HG03460 (cell line): ENCODE results near the gene RARRES1.

Experiments
- ATAC-seq: cut with Tn5 transposase; IDR thresholded peaks from one replicate; pipeline ENCODE4 v1.9.1; 2021; ENCODE audit not compliant: unreplicated experiment

RARRES1 gene

DNA sequence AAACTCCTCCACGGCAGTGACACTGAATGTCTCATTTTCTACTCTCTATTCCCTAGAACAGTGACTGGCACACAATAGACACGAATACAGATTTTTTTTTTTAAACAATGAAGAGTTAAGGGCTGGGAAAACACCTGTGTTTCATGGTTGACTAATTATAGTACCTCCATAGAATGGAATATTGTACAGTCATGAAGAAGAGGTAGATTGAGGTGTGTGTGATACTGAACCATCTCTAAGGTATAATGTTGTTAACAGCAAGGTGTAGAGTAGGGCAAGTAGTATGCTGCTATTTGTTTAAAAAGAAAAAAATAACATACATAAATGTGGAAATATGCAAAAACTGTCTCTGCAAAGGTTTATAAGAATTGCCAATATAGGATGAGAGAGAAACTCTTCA lies 5.2 kb upstream of the RARRES1 start:
- no peak for ATAC-seq

DNA sequence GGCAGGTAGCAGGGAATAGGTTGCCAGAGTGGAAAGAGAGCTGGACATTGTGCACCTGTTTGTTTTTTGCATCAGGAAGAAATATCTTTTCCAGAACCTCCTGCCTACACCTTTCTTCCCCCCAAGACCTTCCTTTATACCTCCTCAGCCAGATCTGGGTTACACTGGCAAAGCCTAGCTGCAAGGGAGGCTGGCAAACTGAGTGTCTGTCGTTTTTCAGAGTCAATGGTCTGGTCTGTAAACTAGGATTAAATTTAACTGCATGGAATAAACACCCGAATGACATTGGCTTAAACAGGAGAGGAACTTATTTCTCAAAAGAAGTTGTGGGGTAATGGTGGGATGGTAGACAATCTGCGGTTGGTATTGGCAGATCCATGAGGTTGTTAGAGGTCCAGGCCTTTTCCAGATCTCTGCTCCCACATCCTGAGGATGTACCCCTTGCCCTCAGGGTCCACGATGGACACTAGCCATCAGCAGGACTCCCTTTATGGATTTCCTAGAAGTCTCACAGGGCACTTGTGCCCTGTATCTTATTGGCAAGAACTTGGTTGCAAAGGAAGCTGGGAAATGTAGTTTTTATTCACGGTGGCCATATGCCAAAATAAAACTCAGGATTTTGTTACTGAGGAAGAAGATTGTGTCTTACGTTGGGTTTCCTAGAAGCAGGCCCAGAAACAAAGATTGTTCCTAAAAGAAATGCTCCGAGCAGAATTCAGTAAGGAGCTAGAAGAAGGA lies 3.2 kb upstream of the RARRES1 start:
- no peak for ATAC-seq

DNA sequence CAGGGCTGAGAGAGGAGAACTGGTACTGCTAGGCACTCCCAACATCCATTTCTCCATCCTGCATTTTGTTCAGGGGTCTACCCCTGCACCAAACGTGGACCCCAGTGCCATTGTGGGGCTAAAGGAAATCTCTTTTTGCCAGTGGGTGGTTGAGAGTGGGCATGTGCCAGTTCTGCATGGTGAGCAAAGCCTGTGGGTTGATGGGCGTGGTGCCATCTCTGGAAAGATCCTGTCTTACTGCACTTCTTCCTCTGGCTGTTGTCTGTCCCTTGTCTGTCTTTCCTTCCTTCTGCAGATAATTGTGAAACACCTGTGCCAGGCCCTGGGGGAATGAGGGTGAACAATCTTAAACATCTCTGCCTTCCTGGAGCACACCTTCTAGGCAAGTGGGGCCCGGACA lies 1.4 kb upstream of the RARRES1 start:
- ATAC-seq: no peak

DNA sequence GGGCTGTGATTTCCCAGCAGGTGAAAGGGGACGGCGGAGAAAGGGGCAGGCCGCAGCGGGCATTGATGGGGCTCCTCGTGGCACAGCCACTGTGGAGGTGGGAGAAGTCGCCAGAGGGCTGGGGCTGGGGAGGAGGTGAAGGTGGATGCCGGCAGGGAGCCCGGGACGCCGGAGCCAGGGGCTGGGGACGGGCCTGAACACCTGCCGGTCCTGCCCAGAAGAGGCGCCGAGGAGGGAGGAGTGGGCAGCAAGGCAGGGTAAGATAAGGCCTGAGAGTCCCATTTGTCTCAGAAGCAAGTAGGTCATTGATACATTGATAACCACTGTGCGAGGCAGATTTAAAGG lies 571 bp upstream of the RARRES1 start:
- ATAC-seq: no peak

DNA sequence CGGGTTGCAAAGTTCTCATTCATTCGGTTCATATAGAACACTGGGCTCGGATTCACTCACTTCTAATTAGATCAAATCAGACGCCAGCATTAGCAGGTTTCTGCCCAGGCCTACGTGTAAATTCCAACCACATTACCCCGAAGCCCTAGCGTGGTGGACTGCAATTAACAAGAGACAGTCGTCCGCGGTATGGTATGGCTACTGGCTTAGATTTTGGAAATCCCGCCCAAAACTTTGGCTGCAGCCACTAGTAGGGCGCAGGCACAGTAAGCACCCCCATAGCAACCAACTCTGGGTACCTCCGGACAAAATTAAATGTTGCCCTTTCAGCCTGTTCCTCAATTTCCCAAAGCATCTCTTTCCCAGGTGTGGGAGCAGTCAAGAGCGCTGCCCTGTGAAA lies 771 bp downstream of the RARRES1 start:
- no peak for ATAC-seq

DNA sequence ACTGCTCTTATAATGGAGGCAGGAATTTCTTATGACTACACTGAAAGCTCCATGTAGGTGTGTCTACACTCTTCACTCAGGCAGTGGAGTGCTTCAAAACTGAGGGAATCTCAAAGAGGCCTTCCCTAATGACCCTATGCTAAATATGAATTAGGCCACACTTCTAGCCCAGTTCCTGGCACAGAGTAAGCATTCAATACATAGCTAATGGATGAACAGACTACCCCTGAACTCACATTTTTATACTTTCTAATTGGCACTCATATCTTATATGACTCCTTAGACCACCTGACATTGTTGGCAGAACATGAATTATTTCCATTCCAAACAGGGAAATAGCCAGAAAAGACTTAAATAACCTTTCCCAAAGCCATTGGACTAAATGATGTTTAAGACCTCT lies 3.4 kb downstream of the RARRES1 start:
- ATAC-seq: no peak

DNA sequence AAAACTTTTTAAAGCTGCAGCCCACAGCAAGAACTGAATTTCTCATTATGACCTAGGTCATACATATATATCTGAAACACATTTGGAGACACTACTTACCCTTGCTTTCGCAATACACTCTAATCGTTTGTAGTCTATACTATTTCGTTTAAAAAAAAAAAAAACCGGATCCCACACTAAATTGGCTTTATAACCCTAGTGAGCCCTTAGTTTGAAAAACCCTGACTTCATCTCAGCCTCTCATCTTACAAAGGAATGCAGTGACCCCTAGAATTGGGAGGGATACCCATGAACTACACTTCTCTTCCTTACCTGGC lies 4.2 kb downstream of the RARRES1 start:
- no peak for ATAC-seq

DNA sequence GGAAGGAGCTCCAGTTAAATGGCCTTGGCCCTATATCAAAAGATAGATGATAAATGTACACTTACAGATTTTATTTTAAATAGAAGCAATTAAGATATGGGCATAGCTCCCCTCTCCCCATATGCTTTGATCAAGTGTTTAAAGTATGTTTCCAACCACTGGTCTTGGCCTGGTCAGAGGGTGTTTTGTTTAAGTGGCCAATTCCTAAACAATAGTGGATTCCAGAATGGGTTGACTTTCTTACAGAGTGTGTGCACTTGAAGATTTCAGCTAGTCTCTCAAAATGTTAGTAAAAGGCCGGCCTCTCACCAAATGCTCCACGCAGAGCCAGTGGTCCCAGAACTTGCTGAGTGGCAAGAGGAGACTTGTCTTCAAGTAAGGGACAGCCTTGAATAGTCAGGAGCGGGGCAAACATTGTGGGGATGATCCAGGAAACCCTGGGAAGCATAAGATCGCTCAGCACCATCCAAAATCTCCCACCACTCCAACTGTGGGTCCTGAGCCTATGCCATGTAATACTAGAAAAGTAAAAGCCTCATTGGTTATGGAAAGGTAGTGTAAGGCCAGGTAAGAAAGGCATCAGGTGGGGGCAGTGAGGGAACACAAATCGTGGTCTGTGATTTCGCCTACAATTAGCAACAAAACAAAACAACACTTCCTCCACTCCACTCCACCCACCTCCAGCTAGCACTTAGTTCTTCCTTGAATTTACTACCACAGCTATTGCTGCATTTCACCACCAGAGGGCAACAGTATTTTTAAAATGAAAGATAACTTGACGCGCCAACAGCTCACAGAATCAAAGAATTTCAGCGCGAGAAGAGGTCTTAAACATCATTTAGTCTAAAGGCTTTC lies 4.8 kb downstream of the RARRES1 start:
- peak; percentile 43 for ATAC-seq

DNA sequence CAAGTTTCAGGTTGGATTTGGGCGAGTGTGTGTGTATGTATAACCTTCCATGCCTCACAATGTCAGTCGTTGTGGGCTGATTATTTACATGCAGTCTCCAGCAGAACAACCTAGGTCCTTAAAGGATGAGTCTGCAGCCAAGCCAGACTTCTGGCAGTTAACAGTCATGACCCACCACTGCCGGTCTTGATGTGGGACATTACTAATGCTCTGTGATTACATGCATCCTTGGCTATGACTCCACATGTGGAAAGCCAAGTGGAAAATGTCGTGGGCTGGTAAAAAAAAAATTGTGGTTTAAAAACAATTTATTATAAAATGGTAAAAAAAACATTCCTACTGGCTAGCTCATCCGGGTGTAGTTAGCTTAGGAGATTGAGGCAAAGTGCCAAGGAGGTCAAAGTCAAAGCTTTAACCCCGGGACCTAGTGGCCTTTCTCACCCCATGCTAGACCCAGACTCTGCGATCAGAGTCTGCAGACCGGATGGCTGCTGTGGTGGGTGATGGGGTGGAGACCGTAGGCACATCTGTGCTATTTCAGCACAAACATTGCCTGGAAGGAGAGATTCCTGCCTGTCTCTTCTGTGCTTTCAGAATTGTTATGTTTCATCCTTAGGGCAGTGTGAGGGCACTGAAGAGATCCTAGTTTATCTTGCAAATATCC lies 6.8 kb downstream of the RARRES1 start:
- no peak for ATAC-seq

DNA sequence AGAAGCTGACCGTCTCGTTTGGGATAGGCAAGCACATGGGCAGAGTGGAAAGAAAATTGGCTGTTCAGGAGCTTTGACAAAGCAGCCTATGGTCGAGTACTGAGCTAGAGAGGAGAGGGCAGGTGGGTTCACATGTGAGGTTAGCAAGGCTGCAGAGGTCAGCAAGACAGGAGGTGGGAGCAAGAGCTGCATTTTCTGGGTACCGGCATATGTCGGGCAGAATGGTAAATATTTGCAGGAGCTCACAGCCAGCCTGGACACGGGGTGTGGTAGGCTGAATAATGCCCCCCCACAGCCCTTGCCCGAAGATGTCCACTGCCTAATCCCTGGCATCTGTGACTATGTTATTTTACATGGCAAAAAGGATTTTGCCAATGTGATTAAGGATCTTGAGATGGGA lies 8.3 kb downstream of the RARRES1 start:
- no peak for ATAC-seq

DNA sequence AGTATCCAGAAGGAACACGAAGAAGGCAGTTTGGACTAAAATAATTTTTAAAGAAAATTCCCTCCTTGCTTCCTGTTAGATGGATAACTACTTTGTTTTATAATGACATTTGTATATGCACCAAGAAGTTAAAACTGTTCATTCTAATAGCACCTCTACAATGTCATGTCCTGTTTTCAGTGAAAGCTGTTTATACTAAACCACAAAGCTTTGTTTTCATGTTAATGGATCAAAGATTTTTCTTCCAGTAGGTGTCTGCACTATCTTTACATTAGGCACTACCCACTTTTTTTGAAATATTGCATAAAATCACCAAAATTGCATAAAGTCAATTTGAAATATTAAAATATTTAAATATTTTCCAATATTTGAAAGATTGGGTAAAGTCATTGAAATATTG lies 10.1 kb downstream of the RARRES1 start:
- no peak for ATAC-seq

DNA sequence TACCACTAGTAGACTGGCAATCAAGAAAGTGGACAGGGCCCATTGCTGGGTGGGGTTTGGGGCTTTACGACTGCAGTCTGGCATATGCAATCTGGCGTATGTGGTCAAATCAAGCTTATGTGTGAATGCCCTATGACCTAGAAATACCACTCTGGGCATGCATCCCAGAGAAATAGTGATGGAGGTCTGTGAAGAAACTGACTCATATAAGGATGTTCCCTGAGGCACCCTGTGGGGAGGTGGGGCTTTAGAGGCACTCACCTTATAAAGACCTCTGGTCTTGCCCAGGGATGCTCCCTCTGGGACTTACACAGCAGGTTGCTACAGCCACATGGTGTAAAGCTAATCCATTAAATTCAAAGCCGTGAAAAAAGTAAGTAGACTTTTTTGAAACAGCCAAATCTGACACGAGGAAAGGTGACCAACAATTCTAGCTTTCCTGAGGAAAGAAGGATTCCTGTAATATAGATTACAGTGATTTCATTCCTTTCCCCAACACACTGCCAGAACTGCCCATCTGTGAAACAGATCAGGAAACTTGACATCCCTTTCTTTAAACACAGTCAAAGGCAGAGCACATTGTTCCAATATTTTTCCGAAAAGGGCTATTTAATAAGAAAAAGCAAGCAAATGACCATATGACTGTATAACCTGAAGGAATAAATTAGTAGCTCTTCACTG lies 13.6 kb downstream of the RARRES1 start:
- no peak for ATAC-seq

DNA sequence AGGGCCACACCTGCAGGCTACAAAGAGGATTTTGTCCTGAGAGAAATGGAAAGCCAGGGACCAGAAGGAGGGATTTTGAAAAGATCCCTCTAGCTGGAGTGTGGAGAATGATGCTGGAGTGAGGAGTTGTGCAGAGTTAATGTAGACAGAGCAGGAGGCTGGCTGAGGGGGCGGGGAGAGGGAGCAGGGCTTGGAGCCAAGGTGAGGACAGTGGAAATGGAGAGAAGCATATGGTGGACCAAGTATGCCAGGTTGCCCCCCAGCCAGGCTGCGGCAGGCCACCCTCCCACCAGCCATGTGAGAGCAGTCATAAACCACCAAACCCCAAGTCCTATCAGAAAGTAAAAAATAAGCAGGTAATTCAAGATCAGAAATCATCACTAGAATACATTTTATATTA lies 14.7 kb downstream of the RARRES1 start:
- no peak for ATAC-seq

DNA sequence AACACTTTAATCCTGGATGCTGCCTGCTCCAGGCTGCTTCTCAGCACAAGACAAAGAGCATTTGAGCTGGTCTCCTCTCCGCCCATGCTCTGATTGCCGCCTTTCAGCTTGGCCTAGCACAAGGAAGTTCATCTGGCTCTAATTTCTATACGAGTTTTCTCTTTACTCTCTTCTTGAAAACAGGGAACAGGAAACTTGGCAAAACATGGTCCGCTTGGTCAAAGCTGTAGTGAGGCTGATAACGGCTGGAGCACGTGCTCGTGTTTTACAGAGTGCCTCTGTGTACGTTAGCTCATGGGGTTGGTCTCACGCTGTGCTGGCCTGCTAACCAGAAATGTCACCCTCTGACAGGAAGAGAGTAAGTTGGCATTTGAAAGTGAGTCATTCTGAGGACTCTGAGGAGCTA lies 19.2 kb downstream of the RARRES1 start:
- ATAC-seq: no peak

DNA sequence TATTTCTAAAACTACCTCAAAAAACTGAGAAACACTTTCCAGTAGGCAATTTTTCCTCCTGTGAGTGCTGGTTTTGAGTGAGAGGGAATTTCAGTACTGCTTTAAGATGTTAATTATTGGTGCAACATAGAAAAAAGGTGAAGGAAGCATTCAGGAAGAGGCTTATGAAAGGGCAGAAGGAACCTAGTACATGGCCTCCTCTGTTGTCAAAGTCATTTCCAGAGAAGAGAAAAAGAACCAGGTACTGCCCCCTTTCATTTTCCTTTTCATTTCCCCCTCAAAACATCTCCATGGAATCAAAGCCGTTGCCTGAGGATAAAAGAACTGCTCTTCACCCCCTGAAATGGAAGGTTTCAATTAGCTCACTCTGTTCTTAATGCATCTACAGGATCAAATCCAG lies 19.8 kb downstream of the RARRES1 start:
- no peak for ATAC-seq

DNA sequence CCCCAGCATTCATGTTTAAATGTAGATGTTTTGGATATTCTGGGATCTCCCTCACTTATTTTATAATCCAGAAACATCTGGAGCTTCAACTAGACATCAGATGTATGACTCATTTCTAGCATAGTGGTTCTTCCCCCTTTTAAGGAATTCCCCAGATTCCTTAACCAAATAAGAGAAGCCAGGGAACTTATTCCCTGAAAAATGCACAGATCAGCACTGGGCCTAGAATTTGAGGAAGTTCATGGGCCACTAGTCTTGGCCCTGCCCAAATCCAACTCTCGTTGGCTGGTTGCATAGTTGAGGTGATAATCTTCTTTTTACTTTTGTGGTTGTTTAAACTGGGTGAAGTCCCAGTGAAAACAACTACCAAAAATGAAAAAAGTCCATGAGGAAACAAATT lies 20.4 kb downstream of the RARRES1 start:
- no peak for ATAC-seq

DNA sequence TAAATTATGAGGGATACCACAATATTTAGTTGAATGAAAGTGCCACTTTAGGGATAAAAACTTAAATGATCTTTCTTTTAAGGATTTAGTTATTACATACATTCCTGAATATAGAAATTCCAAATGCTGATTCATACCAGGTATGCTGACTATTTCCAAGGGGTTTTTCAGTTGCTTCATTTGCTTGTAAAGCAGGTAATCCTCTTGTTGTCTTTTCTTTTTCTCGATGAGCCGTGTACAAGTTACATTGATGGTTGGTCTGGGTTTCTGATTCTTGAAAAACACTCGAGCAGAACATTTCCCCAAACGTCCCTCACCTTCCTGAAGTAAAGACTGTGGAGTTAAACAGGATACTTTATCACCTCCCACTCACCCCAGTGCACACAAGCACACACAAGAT lies 21.7 kb downstream of the RARRES1 start:
- ATAC-seq: no peak

DNA sequence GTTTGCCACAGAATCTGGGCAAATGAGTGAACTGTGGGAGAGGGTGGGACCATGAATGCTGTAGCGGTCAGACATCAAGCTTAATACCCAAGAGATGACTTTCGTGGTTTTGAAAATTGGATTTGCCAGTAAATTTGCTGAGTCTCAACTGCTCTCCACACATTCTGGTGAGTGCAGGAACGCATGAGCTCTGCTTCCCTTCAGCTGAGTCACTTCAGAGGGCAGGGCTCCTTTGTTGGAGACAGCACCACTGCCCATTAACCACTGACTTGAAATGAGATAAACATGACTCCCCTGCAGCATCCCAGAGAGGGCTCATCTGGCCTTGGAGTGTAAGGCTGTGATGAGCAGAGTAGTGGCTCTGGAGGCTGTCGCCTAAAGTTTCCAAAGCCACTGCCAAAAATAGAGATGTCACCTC lies 22.6 kb downstream of the RARRES1 start:
- no peak for ATAC-seq

DNA sequence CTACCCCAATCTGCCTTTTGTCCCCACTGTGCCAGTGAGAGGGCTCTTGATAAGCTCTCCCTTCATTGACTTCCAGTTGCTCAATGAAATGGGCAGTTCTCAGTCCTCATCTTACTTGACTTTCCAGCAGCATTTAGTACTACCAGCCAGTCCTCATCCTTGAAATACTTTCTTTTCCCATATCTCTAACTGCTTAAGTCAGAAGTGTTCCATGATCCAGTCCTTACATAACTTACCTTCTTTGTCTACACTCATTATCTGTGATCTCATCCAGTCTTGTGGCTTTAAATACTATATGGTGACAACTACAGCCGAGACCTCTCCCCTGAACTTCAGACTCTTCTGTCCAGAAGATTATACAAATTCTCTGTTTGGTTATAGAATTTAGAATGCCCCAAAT lies 28.7 kb downstream of the RARRES1 start:
- no peak for ATAC-seq

DNA sequence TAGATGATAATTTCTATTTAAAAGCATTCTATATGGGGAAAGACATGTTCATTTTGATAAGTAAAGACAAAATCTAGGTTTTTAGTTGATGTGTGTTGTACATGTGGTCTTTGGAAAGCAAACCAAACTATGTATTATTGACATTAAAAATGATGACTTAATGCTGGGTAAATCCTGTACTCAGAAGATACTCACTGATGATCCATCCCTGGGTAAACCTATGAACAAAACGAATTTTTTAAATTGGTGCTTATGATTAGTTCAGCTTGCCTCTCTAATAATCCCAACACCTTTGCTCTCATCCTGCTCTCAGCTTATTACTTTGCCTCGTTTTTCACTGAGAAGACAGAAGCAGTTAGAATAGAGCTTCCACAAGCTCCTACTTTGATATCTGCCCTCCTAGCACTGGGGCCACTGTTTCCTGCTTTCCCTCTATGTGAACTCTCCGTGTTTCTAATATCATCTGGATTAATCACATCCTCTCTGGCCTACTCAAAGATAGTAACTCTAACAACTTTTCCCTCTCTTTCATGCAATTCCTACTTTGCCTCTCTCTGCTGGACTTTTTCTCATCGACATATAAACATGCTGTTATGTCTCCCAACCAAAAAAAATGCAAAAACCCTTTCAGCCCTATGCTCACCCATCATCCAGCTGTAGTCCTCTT lies 29.3 kb downstream of the RARRES1 start:
- ATAC-seq: no peak

DNA sequence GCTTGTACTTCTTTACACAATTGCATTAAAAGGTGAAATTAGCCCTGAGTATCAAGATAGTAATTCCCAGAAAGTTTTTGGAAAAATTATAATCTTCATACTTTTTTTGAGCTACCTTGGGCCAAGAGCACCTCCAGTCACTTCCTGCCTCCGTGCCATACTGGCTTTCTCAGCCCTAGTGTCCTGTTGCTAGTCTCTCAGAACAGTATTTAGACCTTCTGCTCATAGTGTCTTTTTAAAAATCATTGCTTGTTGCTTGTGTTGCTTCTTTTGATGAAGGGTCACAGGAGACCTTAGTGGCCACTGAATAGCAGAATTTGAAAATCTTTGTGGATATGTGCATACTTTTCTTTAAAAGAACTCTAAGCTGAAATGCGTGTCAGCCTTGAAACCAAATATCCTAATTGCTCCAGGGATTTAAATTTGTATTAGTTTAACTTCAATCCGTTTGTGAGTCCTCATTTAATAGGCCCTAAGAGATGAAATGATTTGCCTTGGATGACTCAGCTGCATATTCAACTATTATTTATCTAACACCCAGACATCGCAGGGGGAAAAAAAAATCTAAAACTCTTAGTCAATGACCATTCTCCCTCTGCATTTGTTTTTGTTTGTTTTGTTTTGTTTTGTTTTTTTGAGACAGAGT lies 30.7 kb downstream of the RARRES1 start:
- ATAC-seq: no peak
